GM18520 (cell line): ENCODE data around the gene SCN8A.
"Not testable (repeated sequence)": the region's sequence is repeated elsewhere in the genome, so short reads cannot be mapped to it uniquely, and the experiment has no call there.

Source experiments
- ATAC-seq: cut with Tn5 transposase; IDR thresholded peaks from one replicate; pipeline ENCODE4 v1.9.1; 2021; ENCODE audit not compliant: unreplicated experiment

SCN8A gene

DNA sequence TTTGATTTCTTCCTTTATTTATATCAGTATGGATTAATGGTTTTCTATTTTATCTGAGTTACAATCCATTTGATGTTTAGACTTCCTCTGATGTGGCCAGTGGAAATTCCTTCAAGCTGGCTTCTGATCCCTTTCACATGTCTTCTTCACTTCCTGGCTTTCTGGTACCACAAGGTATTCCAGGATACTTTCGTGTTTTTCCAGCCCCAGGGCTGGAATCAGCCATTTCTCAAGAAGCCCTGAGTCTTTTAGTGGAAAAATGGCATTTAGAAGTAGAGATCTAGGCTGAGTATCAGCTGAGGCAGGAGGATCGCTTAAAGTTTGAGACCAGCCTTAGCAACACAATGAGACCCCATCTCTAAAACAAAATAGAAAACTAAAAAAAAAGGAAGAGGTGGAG, 164.2 kb downstream of the SCN8A start:
- no peak for ATAC-seq

DNA sequence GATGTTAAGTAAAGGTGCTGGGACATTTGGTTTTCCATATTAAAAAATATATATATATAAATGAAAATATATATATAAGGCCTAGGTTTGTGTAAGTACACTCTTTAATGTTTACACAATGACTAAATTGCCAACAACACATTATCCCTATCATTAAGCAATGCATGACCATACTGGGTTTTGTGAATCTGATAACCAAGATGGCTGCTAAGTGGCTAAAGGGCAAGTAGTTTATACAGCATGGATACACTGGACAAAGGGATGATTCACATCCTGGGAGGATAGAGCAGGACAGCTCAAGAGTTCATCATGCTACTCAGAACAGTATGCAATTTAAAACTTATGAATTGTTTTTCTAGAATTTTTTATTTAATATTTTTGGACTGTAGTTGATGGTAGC, 168.1 kb downstream of the SCN8A start:
- no peak for ATAC-seq

DNA sequence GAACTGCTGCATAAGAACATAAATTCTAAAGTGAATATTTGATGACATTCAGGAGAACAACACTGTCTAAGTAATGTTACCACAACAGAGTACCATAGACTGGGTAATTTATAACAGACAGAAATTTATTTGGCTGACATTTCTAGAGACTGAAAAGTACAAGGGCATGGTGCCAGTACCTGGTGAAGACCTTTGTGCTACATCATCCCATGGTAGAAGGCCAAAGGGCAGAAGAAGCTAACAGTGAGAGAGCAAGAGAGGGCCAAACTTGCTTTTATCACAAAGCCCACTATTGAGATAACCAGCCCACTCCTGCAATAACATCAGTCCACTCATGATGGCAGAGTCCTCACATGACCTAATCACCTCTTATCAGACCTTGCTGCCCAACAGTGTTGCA, 168.7 kb downstream of the SCN8A start:
- ATAC-seq: no peak

DNA sequence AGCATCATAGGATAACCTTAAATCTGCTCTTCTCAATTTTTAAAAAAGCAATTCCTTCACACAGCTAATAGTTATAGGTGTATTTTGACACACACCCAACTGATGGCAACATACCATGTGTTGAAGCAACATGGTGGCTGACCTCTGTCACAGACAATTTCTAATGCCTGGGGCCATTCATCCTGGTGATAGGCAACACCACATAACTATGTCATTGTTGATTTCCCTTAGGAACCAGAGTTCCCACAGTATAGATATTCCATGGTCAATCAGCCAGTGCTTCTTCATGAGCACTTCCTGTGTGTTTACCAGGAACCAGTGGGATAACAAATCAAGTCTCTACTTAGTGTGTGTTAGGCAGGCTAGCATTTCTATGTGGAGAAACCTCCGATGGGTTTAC, 169.2 kb downstream of the SCN8A start:
- no peak for ATAC-seq

DNA sequence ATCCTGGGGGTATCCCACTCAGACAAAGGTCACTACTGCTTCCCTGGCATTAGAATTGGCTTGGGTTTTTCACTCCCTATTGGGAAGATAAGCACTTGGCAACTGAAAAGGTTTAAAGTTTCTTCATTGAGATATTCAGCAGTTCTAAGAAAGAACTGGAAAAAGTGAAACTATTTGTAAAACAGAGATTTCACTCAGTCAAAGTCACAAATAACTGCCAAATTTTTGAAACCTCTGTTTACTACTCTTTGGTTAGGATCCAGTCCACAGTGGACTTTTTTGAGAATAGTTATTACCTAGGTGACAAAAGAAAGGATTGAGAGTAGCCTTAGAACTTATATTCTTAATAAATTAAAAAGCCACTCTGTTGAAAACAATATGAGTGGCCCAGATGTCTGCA, 172.7 kb downstream of the SCN8A start:
- ATAC-seq: no peak

DNA sequence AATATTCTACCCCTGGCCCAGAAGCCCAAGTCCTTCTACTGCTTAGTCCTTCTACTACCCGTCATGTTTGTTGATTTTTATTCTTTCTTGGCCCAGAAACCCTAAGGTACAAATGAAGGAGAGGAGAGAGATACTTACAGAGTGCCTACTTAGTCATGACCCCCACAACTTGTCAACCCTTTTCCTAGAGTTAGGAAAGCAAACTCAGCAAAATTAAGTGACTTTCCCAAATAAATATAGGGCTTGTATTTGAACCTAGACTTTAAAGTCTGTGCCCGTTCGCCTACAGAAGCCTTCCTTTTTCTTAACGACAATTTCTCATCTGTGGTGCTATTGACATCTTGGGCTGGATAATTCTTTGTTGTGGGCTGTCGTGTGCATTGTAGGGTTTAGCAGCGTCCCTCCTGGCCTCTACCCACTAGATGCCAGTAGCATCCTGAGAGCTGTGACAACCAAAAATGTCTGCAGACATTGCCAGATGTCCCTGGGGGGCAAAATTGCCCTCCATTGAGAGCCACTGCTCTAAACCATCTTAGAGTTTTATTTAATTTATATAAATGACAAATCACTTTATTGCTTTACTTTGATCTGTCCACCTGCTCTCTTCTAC, 175.1 kb downstream of the SCN8A start:
- no peak for ATAC-seq

DNA sequence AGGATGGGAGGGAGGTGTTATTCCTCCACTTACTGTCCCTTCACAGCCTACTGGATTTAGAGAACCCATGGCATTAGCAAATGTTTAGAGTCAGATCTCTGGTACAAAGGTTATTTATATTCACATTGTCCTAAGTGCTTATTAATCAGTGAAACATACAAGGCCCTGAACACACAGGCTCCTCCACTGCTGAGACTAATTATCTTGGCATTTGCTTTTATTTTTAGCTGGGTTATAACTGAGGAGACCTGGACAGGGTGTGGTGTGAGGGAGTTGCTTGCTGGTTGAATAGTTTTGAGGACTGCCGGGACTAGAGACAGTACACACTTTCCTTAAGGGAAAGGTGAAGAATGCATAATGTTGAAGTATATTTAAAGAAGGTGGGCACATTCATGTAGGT, 180.0 kb downstream of the SCN8A start:
- ATAC-seq: no peak

DNA sequence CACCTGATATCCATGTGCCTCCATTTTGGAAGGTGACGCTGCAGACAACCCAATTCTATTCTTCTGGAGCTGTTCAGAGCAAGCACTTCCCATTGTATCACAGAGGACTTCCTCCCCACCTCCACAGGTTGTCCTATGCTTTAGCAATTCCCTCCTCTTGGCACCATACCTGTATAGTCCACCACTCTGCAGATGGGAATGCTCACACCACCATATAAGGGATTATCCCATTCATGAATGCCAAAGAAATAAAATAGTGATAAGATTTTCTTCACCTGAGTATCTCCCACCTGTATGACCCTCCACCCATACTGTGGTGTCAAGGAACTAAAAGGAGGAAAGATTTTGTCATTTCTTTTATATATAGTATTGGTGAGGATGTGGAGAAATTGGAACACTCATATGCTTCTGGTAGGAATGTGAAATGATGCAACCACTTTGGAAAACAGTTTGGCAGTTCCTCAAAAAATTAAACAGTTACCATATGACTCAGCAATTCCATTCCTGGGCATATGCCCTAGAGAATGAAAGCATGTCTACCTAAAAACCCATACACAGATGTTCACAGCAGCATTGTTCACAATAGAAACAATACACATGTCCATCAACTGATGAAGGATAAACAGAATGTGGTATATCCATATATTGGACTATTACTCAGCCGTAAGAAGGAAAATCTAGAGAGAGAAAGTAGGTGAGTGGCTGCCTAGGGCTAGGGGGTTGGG, 182.3 kb downstream of the SCN8A start:
- no peak for ATAC-seq

DNA sequence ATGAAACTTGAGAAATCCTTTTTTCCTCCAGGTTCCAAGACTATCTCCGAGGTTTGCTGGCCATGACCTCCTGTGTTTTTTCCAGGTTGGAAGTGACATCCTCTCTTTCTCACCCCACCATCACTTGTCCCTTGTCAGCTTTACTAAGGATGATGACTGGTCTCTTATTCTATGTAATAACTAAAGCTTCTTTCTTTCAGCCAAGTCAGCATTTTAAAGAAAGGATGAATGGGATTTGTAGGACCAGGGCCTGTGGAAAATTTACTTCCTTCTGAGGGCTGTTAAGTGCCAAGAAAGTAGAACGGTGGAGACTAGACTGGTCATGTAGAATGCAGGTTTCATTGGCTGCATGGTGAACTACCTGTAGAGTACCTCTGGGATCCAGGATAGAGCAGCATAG, 183.9 kb downstream of the SCN8A start:
- ATAC-seq: no peak

DNA sequence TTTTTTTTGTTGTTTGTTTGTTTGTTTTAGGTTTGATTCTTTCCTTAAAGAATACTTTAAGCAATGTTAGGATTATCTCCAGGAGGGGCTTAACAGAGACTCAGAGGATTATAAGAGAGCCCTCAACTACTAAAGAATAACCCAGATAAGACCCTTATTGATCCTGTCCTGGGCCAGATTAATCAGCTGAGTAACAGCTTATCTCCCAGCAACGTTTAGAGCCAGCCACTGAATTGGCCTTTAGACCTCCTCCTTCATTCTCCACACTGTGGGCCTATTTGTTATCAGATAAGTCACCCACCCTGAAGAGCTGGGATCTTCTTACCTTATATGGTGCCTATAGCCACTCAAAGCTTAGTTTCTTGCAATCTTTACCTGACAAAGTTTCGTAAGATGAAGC, 186.4 kb downstream of the SCN8A start:
- ATAC-seq: no peak

DNA sequence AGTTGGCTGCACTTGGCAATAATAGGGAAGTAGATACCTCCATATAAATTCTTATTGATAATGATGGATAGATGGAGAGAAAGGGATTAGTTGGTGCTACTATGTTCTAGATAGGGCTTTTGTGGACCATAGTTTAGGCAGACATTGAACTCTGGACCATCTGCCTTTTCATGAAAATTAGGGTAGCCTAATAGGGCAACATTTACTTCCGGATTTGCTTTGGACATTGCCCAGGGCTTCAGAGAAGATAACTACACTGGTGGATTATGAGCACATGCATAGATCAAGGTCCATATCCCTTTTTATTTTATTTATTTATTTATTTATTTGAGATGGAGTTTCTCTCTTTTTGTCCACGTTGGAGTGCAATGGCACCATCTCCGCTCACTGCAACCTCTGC, 186.9 kb downstream of the SCN8A start:
- ATAC-seq: no peak

DNA sequence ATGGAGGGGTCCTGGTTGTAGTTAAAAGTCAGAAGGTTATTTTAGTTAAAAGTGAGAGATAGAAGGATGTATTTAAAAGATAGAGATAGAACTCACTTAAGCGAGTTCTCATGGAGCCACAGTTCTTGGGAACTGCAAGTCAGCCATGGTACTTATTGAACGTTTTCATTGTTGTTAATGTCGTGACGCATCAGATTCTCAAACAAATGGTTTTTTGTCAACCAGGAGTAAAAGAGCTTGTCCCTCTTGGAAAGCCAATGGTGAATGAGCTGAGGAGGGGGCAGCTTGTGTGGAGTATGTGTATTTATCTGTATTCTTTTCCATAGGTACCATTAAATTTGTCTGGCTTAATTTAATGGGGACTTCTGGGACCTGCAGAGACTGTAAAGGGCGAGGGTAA, 188.8 kb downstream of the SCN8A start:
- ATAC-seq: no peak

DNA sequence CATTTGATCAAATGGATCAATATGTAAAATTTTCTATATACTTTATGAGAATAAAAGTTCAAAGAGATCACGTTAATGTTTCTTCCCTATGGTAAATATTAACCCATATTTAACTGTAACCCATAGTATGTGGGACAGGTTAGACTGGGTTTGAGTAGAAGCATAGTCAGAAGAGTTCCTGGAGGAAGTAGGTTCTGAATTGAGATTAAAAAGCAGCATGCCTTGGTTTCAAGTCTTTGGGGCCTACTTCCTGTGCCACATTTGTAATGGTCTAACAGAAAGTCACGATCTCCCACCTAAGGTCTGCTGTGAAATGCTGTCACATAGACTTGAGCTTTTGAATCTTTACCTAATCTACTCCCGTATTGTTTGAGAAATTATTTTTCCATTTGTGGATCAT, 193.7 kb downstream of the SCN8A start:
- ATAC-seq: no peak

DNA sequence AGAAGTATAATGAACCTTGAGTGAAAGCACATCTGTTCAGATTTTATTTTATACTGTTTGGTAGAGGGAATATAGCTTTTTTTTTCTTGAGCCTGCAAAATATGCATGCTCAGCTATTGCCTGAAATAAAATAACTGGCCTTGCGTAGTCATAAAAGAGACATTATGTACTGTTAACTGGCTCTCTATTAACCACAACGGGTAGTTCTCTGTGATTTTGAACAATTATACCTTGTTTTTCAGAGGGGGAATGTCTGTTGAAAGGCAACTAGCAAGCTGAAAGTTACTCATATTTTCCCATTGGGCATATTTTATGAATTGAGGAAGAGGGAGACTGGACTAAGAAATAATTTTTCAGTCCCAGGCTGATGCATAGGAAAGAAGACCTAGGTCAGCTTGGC, 194.9 kb downstream of the SCN8A start:
- no peak for ATAC-seq

DNA sequence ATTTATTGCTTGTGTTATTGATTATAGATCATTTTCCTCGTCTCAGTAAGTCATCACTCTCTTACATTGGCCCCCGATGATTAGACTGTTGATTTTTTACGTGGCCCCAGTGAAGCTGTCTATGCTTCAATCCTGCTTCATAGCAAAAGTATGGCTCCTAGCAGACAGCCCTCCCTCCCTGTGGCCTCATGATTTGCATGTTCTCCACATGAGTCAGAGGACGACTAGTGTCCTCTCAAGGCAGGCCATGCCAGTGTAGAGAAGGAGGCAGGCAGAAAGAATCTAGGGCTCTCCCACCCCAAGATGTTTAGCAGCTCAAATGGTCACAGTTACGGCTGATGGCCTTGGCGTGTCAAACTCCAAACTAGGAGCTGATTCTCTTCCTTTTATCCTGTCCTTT, 197.8 kb downstream of the SCN8A start:
- ATAC-seq: no peak

DNA sequence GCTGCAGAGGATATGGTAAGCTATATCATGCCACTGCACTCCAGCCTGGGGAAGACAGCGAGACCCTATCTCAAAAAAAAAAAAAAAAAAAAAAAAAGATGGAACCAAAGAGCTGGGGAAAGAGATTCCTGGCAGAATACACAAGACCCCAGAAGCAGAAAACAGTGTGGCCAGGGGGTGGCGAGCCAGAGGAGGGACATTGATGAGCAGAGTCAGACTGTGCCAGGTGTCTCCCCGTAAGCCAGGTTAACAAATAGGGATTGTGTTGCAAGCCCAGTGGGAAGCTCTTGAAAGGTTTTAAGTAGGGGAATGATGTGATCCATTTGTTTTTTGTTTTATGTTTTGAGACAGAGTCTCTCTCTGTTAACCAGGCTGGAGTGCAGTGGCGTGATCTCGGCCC, 201.4 kb downstream of the SCN8A start:
- no peak for ATAC-seq

DNA sequence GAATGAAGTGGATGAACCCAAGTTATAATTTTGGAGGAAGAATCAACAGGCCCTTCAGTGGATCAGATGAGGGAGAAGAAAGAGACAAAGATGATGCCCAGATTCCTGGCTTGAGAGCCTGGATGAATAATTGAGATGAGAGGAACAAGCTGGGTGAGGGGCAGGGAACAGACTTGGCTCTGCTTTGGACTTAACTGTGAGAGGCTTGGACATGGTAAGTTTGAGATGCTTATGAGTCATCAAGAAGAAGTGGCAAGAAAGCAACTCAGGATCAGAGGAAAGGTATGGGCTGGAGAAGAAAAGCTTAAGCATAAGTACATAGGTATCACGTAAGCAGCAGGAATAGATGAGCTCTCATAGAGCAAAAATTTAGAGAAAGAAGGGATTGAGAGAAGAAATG, 202.2 kb downstream of the SCN8A start:
- no peak for ATAC-seq

DNA sequence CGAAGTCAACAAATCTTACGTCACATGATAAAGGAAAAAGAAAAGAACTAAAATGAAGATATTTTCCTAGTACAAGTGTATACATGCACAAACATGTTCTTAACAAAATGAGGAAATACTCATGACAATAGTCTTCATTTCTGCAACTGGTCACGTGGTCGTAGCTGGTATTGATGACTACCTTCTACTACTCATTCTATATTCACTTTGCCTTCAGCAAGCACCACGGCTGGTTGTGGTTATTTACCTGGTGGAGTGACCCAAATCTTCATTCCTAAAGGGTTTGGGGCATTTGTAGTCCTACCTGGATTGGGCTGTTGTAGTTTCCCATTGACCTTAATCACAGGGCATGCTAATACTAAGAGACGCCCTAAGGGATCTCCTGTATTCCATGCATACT, 206.3 kb downstream of the SCN8A start:
- ATAC-seq: no peak

DNA sequence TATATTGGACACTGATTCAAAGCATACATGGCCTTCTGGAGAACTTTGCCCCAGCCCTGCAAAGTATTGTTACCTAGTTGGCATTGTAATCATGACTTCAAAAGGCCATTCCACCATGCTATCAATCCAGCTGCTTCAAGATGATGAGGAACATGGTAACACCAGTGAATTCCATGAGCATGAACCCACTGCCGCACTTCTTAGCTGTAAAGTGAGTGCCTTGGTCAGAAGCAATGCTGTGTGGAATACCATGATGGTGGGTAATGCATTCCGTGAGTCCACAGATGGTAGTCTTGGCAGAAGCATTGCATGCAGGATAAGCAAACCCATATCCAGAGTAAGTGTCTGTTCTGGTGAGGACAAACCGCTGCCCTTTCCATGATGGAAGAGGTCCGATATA, 207.0 kb downstream of the SCN8A start:
- ATAC-seq: not testable (repeated sequence)

DNA sequence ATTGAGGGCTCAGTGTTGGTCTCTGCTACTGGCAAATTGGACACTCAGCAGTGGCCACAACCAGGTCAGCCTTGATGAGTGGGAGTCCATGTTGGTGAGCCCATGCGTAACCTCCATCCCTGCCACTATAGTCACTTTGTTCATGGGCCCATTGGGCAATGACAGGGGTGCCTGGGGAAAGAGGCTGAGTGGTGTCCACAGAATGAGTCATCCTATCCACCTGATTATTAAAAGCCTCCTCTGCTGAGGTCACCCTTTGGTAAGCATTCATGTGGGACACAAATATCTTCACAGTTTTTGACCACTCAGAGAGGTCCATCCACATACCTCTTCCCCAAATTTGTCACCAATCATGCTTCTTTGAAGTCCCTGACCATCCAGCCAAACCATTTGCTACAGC, 207.5 kb downstream of the SCN8A start:
- no peak for ATAC-seq

DNA sequence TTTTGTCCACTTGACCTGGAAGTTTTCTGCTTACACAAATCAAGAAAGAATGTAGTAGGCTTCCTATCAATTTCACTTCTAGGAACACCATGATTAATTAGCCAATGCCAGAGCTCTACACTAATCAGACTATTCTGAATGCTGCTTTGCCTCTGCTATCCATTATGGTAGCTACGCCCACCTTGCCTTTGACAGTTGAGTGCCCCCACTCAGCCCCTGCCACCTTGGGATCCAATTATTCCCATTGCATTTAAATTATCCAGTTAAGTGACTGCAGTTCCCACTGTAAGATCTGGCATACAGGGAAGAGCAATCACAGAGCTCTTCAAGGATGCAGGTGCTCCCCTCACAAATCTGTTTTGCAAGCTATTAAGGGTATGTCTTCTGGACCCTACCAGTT, 210.0 kb downstream of the SCN8A start:
- no peak for ATAC-seq

DNA sequence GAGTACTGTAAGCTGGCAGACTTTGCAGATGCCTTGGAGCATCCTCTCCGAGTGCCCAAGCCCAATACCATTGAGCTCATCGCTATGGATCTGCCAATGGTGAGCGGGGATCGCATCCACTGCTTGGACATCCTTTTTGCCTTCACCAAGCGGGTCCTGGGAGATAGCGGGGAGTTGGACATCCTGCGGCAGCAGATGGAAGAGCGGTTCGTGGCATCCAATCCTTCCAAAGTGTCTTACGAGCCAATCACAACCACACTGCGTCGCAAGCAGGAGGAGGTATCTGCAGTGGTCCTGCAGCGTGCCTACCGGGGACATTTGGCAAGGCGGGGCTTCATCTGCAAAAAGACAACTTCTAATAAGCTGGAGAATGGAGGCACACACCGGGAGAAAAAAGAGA, 215.9 kb downstream of the SCN8A start:
- ATAC-seq: no peak

DNA sequence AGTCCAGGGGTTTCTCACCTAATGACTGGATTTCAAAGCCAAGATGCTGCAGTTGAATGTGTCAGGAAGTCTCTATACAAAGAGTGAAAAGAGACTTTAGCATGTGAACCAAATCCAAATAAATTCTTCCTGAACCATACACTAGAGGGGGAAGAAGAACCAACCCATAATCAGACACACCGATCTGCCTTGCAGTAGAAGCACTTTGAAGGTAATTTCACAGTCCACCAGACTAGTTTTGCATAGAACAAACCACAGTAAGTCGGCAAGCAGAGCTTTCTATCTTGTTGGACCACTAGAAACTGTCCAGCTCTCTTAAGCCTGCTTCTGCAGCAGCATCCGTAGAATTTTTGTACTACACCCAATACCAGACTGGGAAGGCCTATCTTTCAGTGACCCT, 218.2 kb downstream of the SCN8A start:
- ATAC-seq: no peak
